H1 (cell line): ENCODE data around the gene CEP70. TPM values are rescaled to one million over a fixed set of nuclear protein-coding genes. Genes with fewer than 3 reads are reported as not detected.

Experiments
- CREB1 ChIP-seq: IDR thresholded peaks from 2 replicates; pipeline ENCODE4 v1.6.1; 2012; ENCODE audit warnings: inconsistent platforms
- JUND ChIP-seq: IDR thresholded peaks from 2 replicates; pipeline ENCODE4 v1.6.1; 2011; ENCODE audit warnings: mild to moderate bottlenecking, improper control_type of control experiment, low read length
- RAD21 ChIP-seq, 2 experiments: IDR thresholded peaks in 1 of 2; conservative IDR thresholded peaks in 1 of 2; 2 replicates each; pipeline ENCODE4 v1.6.1; 2011; ENCODE audit warnings: low read depth in 2 of 2, low read length in 2 of 2, improper control_type of control experiment in 1 of 2, inconsistent platforms in 1 of 2, mild to moderate bottlenecking in 1 of 2, moderate library complexity in 1 of 2
- RBBP5 ChIP-seq: IDR thresholded peaks from 2 replicates; pipeline ENCODE4 v1.7.1; 2012; ENCODE audit warnings: low read depth, mild to moderate bottlenecking, inconsistent platforms, low read length, moderate library complexity, borderline replicate concordance
- RFX5 ChIP-seq: IDR thresholded peaks from 2 replicates; pipeline ENCODE4 v1.6.1; 2011; ENCODE audit warnings: low read depth, low read length, improper control_type of control experiment, borderline replicate concordance
- SP2 ChIP-seq: IDR thresholded peaks from 2 replicates; pipeline ENCODE4 v1.6.1; 2012; ENCODE audit warnings: mild to moderate bottlenecking, low read length, inconsistent platforms
- polyA plus RNA-seq, 7 experiments: library from polyadenylated mRNA; depleted of rRNA in 3 of 7; stranded (reverse) in 5 of 7; unstranded in 2 of 7; fragments of >200 nt in 5 of 7; fragments of 200-250 nt in 2 of 7; gene quantifications; 1 replicate in 5 of 7; 2 replicates in 1 of 7; 4 replicates in 1 of 7; pipeline versions ENCODE4 v1.2.1 to v1.2.3, GENCODE V29; 2011 to 2013; ENCODE audit warnings: missing spikeins in 2 of 7, mixed read lengths in 2 of 7
- total RNA-seq: library from RNA; stranded (reverse); fragmentation: NEBNext Ultra II Directional; extraction: Animal tissue kit (Norgen Biotek cat#: 25700); gene quantifications from 2 replicates; pipeline ENCODE4 v1.2.1, GENCODE V29; 2021
- TF ChIP-seq, protein P1 (sequence below): fragments of 300-600 bp; sonication (generic); IDR thresholded peaks from 2 replicates; pipeline ENCODE4 v1.7.1; 2012; ENCODE audit warnings: low read length, moderate library complexity, mild to moderate bottlenecking, inconsistent platforms; ENCODE audit not compliant: insufficient replicate concordance

CEP70 gene
- total and polyA plus RNA-seq, 2 of the 8 experiments (the other 6 are each of a cell fraction or from before 2014, with no cell fraction given): 3.9 to 26.2 TPM

DNA sequence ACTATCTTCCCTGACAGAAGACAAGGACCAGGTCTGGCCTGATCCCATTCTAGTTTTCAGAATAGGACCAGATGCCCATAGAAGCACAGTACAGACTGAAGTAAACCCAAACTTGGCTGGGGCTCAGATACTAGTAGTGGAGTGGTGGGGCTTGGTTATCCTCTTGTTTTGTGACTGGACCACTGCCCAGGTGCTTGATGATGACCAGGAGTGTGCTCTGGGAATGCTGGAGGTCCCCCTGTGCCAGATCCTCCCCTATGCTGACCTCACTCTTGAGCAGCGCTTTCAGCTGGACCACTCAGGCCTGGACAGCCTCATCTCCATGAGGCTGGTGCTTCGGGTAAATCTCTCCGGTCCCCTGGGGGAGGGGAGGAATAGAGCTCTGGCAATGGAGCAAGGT, 123.4 kb downstream of the CEP70 start (continued):
- TF ChIP-seq, protein P1, sequence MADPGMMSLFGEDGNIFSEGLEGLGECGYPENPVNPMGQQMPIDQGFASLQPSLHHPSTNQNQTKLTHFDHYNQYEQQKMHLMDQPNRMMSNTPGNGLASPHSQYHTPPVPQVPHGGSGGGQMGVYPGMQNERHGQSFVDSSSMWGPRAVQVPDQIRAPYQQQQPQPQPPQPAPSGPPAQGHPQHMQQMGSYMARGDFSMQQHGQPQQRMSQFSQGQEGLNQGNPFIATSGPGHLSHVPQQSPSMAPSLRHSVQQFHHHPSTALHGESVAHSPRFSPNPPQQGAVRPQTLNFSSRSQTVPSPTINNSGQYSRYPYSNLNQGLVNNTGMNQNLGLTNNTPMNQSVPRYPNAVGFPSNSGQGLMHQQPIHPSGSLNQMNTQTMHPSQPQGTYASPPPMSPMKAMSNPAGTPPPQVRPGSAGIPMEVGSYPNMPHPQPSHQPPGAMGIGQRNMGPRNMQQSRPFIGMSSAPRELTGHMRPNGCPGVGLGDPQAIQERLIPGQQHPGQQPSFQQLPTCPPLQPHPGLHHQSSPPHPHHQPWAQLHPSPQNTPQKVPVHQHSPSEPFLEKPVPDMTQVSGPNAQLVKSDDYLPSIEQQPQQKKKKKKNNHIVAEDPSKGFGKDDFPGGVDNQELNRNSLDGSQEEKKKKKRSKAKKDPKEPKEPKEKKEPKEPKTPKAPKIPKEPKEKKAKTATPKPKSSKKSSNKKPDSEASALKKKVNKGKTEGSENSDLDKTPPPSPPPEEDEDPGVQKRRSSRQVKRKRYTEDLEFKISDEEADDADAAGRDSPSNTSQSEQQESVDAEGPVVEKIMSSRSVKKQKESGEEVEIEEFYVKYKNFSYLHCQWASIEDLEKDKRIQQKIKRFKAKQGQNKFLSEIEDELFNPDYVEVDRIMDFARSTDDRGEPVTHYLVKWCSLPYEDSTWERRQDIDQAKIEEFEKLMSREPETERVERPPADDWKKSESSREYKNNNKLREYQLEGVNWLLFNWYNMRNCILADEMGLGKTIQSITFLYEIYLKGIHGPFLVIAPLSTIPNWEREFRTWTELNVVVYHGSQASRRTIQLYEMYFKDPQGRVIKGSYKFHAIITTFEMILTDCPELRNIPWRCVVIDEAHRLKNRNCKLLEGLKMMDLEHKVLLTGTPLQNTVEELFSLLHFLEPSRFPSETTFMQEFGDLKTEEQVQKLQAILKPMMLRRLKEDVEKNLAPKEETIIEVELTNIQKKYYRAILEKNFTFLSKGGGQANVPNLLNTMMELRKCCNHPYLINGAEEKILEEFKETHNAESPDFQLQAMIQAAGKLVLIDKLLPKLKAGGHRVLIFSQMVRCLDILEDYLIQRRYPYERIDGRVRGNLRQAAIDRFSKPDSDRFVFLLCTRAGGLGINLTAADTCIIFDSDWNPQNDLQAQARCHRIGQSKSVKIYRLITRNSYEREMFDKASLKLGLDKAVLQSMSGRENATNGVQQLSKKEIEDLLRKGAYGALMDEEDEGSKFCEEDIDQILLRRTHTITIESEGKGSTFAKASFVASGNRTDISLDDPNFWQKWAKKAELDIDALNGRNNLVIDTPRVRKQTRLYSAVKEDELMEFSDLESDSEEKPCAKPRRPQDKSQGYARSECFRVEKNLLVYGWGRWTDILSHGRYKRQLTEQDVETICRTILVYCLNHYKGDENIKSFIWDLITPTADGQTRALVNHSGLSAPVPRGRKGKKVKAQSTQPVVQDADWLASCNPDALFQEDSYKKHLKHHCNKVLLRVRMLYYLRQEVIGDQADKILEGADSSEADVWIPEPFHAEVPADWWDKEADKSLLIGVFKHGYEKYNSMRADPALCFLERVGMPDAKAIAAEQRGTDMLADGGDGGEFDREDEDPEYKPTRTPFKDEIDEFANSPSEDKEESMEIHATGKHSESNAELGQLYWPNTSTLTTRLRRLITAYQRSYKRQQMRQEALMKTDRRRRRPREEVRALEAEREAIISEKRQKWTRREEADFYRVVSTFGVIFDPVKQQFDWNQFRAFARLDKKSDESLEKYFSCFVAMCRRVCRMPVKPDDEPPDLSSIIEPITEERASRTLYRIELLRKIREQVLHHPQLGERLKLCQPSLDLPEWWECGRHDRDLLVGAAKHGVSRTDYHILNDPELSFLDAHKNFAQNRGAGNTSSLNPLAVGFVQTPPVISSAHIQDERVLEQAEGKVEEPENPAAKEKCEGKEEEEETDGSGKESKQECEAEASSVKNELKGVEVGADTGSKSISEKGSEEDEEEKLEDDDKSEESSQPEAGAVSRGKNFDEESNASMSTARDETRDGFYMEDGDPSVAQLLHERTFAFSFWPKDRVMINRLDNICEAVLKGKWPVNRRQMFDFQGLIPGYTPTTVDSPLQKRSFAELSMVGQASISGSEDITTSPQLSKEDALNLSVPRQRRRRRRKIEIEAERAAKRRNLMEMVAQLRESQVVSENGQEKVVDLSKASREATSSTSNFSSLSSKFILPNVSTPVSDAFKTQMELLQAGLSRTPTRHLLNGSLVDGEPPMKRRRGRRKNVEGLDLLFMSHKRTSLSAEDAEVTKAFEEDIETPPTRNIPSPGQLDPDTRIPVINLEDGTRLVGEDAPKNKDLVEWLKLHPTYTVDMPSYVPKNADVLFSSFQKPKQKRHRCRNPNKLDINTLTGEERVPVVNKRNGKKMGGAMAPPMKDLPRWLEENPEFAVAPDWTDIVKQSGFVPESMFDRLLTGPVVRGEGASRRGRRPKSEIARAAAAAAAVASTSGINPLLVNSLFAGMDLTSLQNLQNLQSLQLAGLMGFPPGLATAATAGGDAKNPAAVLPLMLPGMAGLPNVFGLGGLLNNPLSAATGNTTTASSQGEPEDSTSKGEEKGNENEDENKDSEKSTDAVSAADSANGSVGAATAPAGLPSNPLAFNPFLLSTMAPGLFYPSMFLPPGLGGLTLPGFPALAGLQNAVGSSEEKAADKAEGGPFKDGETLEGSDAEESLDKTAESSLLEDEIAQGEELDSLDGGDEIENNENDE: no peak
- TF ChIP-seq JUND (no peak), CREB1 (no peak), RAD21 (IDR thresholded peaks at IDR 0.05 in 1 of 2, conservative IDR thresholded peaks at IDR 0.05 in 1 of 2; ENCODE audit: low read depth in 2 of 2, low read length in 2 of 2) (no peak), RBBP5 (no peak), SP2 (no peak), RFX5 (no peak)
- TF ChIP-seq, all 59 proteins: peak for 0
